Heart right ventricle (tissue), 16 donors: ENCODE measurements around the gene RIMBP2. TPM values are rescaled to one million over a fixed set of nuclear protein-coding genes. Genes with fewer than 3 reads are reported as not detected.

ENCODE experiments used
- ATAC-seq, 8 donors: fragments of 200-7000 bp; cut with Tn5 transposase; one replicate each; pipeline ENCODE4 v1.9.1; 2020; ENCODE audit warnings: mild to moderate bottlenecking in 8 of 8, moderate library complexity in 8 of 8, moderate number of reproducible peaks in 1 of 8
- DNase-seq, 2 donors: peaks; one replicate each; pipeline ENCODE4 v3.0.0-alpha.2; 2020
- H3K27ac ChIP-seq, 10 donors: fragments of 200-600 bp; sonication (generic) in 2 of 10; one replicate each; pipeline versions ENCODE4 v1.5.0 to v1.8.0; 2020 to 2022; ENCODE audit warnings: mild to moderate bottlenecking in 3 of 10
- H3K27me3 ChIP-seq, 7 donors: fragments of 200-600 bp; one replicate each; pipeline ENCODE4 v1.8.0; 2021 to 2022; ENCODE audit warnings: mild to moderate bottlenecking in 2 of 7
- H3K36me3 ChIP-seq, 9 donors: fragments of 200-600 bp; sonication (generic) in 1 of 9; one replicate each; pipeline versions ENCODE4 v1.5.0 to v1.8.0; 2020 to 2022; ENCODE audit warnings: mild to moderate bottlenecking in 2 of 9
- H3K4me1 ChIP-seq, 9 donors: fragments of 200-600 bp; sonication (generic) in 1 of 9; one replicate each; pipeline versions ENCODE4 v1.5.0 to v1.8.0; 2020 to 2022; ENCODE audit warnings: mild to moderate bottlenecking in 4 of 9
- H3K4me3 ChIP-seq, 10 donors: fragments of 200-600 bp; sonication (generic) in 2 of 10; one replicate each; pipeline versions ENCODE4 v1.5.0 to v1.8.0; 2020 to 2022; ENCODE audit warnings: mild to moderate bottlenecking in 7 of 10, moderate library complexity in 2 of 10
- H3K9me3 ChIP-seq, 11 donors: fragments of 200-600 bp in 10 of 11; sonication (generic) in 2 of 11; one replicate each; pipeline versions ENCODE4 v1.5.0 to v1.8.0; 2013 to 2022; ENCODE audit warnings: mild to moderate bottlenecking in 2 of 11, control low read depth in 1 of 11, moderate library complexity in 1 of 11
- CTCF ChIP-seq, 9 donors: fragments of 200-600 bp; sonication (generic) in 2 of 9; IDR thresholded peaks; one replicate each; pipeline versions ENCODE4 v1.5.0 to v1.8.0; 2021 to 2022; ENCODE audit warnings: antibody characterized with exemption in 9 of 9, mild to moderate bottlenecking in 5 of 9, moderate library complexity in 1 of 9
- WGBS, 2 donors: extraction: QIAGEN DNeasy Blood & Tissue Kit; methylation state at CpG; one replicate each; pipeline ENCODE4 v1.1.7; 2013; ENCODE audit warnings: inconsistent platforms in 1 of 2; 5-methylcytosine and 5-hydroxymethylcytosine counted together
- intact Hi-C, 10 donors: fragments of 100-400 bp; cut with DNase I; formaldehyde crosslinking; loops; one replicate each; pipeline versions ENCODE4 v1.11.1 to v1.14.2; 2022
- polyA plus RNA-seq, 2 donors: library from polyadenylated mRNA; stranded (reverse); fragments of 200-250 nt; gene quantifications; one replicate each; pipeline ENCODE4 v1.2.3, GENCODE V29; 2013
- total RNA-seq, 10 donors: library from RNA; stranded (reverse); fragmentation: NEBNext Ultra II Directional in 3 of 10; extraction: Animal tissue kit (Norgen Biotek cat#: 25700) in 3 of 10; gene quantifications; one replicate each; pipeline versions ENCODE4 v1.2.1 to v1.2.4, GENCODE V29; 2021 to 2023
- donor health status: Arrhythmogenic right ventricular cardiomyopathy.
- donor health status: ischemic (EF 13 %, LVEDD 7.1; RV severe dilation, severe dysfunction).
- donor health status: healthy with polysubstance abuse.
- donor health status: DM: no; HTN: yes; CAD: no.
- donor health status: DM: no; HTN: no; CAD: no.
- donor health status: ischemic (EF 25% LVEDD 6.9; RV normal size, moderate dysfunction).
- donor health status: ischemic (EF 25% LVEDD 5.7; RV mildly dilated, moderate dysfunction).
- donor health status: healthy.
- donor health status: DM: yes; HTN: yes; CAD: no.
- donor health status: Ischemic cardiomyopathy.
- donor health status: ischemic (EF 35%, LVEDD 5.7; RV mildly dilated, moderate dysfunction).
- donor health status: nonischemic (EF 11% LVEDD 7.7; RV severe dilation, severe dysfunction).
- donor health status: DM: yes; HTN: yes; CAD: no.
- donor health status: PGD.
- donor health status: ischemic (EF 29% LVEDD 5.4; RV normal size, mild dysfunction).
- donor health status: nonischemic (EF 23%, LVEDD 6.1; RV moderate dilation, normal function).

The RIMBP2 gene
- total and polyA plus RNA-seq, 12 donors: 0.01 to 0.17 (median 0.05) TPM; not detected in 9

GRCh38 chr12:130455161-130455560 lies 260.9 kb downstream of the RIMBP2 start:
- no peak for TF ChIP-seq CTCF (IDR thresholded peaks at IDR 0.05)
- intact Hi-C loops: no loop called here
- Histone ChIP-seq H3K4me1 (no peaks in the 10 kb centered on the region), H3K36me3 (no peaks in the 10 kb centered on the region), H3K4me3 (no peak overlapping the region), H3K9me3 (no peaks in the 10 kb centered on the region), H3K27me3 (peaks cover 0 to 18% (median 3%) of the 10 kb centered on the region in 7 donors), H3K27ac (no peak overlapping the region)
- 75 to 77% methylated on average over 19 of the region's 19 CpGs for WGBS, 2 donors
- DNase-seq (no peak), ATAC-seq (no peak)

DNA sequence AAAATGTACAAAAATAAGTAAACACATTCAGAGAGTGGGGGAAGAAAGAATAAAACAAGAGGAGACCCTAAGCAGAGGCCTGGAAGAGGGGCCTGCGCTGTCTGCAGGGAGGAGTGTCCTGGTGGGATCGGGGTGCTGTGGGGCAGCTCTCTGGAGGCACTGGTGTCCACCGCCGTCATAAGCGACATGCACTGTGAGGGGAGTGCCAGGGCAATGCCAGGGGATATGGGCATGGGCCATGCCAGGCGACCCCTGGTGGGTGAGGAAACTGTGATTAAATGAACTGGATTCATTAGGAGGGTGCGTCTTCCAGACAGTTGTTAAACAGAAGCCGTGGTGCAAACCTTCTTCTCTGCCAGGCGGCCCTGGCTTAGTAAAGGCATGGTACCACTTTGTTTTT lies 261.8 kb downstream of the RIMBP2 start:
- 84 to 89% methylated on average over 9 of the region's 9 CpGs for WGBS, 2 donors
- Histone ChIP-seq H3K27ac (no peak overlapping the region), H3K4me1 (no peaks in the 10 kb centered on the region), H3K4me3 (no peak overlapping the region), H3K27me3 (peaks cover 0 to 13% (median 7%) of the 10 kb centered on the region in 7 donors), H3K36me3 (no peaks in the 10 kb centered on the region), H3K9me3 (no peaks in the 10 kb centered on the region)
- ATAC-seq: no peak
- intact Hi-C loops: no loop called here
- TF ChIP-seq CTCF (IDR thresholded peaks at IDR 0.05): no peak
- DNase-seq: no peak

DNA sequence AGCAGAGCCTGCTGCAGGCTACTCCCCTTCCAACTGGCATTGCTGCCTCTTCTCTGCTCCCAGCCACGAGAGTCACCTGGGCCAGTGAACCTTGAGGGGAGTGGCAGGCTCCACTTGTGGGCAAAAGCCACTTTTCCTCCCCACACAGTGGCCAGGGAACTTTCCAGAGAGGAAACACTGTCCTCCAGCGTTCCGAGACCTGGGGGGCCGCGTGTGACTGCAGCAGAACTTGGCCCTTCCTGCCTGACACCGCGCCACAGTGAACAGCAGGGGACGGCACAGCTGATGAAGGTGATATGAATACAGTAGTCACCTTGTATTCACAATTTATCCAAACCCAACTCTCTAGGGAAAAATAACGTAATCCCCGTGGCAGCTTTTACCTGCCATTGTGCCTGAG lies 263.6 kb downstream of the RIMBP2 start:
- no peaks in the 10 kb centered on the region for H3K9me3 ChIP-seq
- no peaks in the 10 kb centered on the region for H3K4me1 ChIP-seq
- TF ChIP-seq CTCF (IDR thresholded peaks at IDR 0.05): no peak
- no peak for DNase-seq
- WGBS, 2 donors: 76% methylated on average over 10 of the region's 10 CpGs
- no peak overlapping the region for H3K4me3 ChIP-seq
- H3K36me3 ChIP-seq: no peaks in the 10 kb centered on the region
- no peak overlapping the region for H3K27ac ChIP-seq
- ATAC-seq: no peak
- H3K27me3 ChIP-seq: peaks cover 0 to 15% (median 5%) of the 10 kb centered on the region in 7 donors
- intact Hi-C loops: no loop called here

DNA sequence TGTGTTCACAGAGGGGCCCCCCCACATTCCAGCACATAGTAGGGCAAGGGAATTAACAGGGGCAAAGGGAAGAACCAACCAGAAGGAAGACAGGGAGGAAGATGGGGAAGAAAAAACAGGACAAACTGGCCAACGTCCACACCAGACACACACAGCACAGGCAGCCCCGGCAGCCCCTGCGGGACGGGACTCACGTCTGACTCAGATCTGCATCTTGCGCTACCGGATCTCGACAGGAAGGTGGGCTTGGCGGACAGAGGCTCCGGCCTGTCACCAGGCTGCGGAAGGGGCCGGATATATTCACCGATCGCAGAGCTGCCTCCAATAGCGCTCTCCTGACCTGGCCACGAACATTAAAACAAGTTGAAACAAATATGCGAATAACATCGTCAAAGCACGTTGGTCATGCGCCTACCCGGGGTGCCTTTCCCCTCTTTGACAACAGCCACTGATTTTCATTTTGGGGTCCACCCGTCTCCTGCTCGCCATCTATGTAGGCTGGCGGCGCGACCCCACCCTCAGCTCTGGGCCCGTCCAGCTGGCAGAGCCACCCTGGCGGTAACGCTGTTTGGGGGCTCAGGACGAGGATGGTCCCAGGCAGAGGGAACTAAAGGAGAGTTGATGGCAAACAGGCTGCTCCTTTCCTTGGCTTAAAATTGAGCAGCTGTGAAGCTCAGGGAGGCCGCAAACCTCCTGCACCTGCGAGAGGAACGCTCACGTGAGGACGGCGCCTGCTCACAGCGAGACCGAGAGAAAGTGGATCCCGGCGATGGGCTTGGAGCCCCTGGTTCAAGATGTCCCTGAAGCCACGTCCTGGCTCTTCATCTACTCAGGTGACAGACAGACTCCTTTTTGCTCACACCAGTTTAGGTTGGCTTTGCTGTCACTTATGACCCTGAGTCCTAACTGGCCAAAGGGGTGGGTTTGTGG lies 264.8 kb downstream of the RIMBP2 start:
- Histone ChIP-seq H3K36me3 (no peaks in the 10 kb centered on the region), H3K27me3 (peaks cover 0 to 15% (median 9%) of the 10 kb centered on the region in 7 donors), H3K27ac (no peak overlapping the region), H3K9me3 (no peaks in the 10 kb centered on the region), H3K4me3 (no peak overlapping the region), H3K4me1 (no peaks in the 10 kb centered on the region)
- WGBS, 2 donors: 85 to 87% methylated on average over 41 of the region's 41 CpGs
- DNase-seq: no peak
- ATAC-seq: no peak
- TF ChIP-seq CTCF (IDR thresholded peaks at IDR 0.05): no peak
- intact Hi-C loops: no loop called here
